ENCODE results near the gene MARCHF5. TPM values are rescaled to one million over a fixed set of nuclear protein-coding genes. Genes with fewer than 3 reads are reported as not detected.
"Not testable (repeated sequence)": the region's sequence is repeated elsewhere in the genome, so short reads cannot be mapped to it uniquely, and the experiment has no call there.

MARCHF5 gene
- total RNA-seq, 2 donors from 2014 or later: 29.7 to 34.2 TPM

GRCh38 chr10:92381543-92381954 is 90.6 kb downstream of the MARCHF5 start:
- no peak for DNase-seq
- Mint-ChIP-seq H3K4me3 (no peak overlapping the region), H3K4me1 (ENCODE audit: low read depth) (no peaks in the 10 kb centered on the region), H3K27ac (no peak overlapping the region), H3K9me3 (no peaks in the 10 kb centered on the region), H3K36me3 (ENCODE audit: insufficient read depth in 2 of 2) (no peaks in the 10 kb centered on the region), H3K27me3 (ENCODE audit: low read depth) (peaks cover 8% of the 10 kb centered on the region)
- ATAC-seq (replicated peaks in 1 of 2): no peak

GRCh38 chr10:92382631-92383030 is 91.7 kb downstream of the MARCHF5 start:
- no peaks in the 10 kb centered on the region for H3K4me1 Mint-ChIP-seq (ENCODE audit: low read depth)

GRCh38 chr10:92384741-92385140 is 93.8 kb downstream of the MARCHF5 start:
- ATAC-seq (replicated peaks in 1 of 2) (no peak), DNase-seq (no peak)
- Mint-ChIP-seq H3K9me3 (no peaks in the 10 kb centered on the region), H3K4me3 (no peak overlapping the region), H3K4me1 (ENCODE audit: low read depth) (no peaks in the 10 kb centered on the region), H3K36me3 (ENCODE audit: insufficient read depth in 2 of 2) (no peaks in the 10 kb centered on the region), H3K27ac (no peak overlapping the region), H3K27me3 (ENCODE audit: low read depth) (peaks cover 10% of the 10 kb centered on the region)

More at GRCh38 chr10:92382631-92383030, 91.7 kb downstream of the MARCHF5 start:
- ATAC-seq (replicated peaks in 1 of 2): no peak
- no peak for DNase-seq
- Mint-ChIP-seq H3K27me3 (ENCODE audit: low read depth) (peaks cover 8% of the 10 kb centered on the region), H3K36me3 (ENCODE audit: insufficient read depth in 2 of 2) (no peaks in the 10 kb centered on the region), H3K27ac (no peak overlapping the region), H3K4me3 (no peak overlapping the region), H3K9me3 (no peaks in the 10 kb centered on the region)

GRCh38 chr10:92385831-92386230 is 94.9 kb downstream of the MARCHF5 start:
- Mint-ChIP-seq H3K27ac (no peak overlapping the region), H3K4me3 (no peak overlapping the region), H3K4me1 (ENCODE audit: low read depth) (no peaks in the 10 kb centered on the region), H3K36me3 (ENCODE audit: insufficient read depth in 2 of 2) (no peaks in the 10 kb centered on the region), H3K27me3 (ENCODE audit: low read depth) (peaks cover 7% of the 10 kb centered on the region), H3K9me3 (no peaks in the 10 kb centered on the region)
- DNase-seq: no peak
- ATAC-seq (replicated peaks in 1 of 2): no peak

- H3K27ac Mint-ChIP-seq: no peak overlapping the region
- ATAC-seq (replicated peaks in 1 of 2): no peak
- no peaks in the 10 kb centered on the region for H3K36me3 Mint-ChIP-seq (ENCODE audit: insufficient read depth in 2 of 2)
- H3K4me3 Mint-ChIP-seq: no peak overlapping the region
- peak in 1 of 2 donors; percentile 4 for DNase-seq
- no peaks in the 10 kb centered on the region for H3K4me1 Mint-ChIP-seq (ENCODE audit: low read depth)
- H3K9me3 Mint-ChIP-seq: peaks cover 0 to 2% of the 10 kb centered on the region in 2 donors
- peaks cover 7% of the 10 kb centered on the region for H3K27me3 Mint-ChIP-seq (ENCODE audit: low read depth)
Observed at GRCh38 chr10:92387289-92387940, 96.4 kb downstream of the MARCHF5 start.

GRCh38 chr10:92393173-92393572 is 102.2 kb downstream of the MARCHF5 start:
- not testable (repeated sequence) for ATAC-seq (replicated peaks in 1 of 2); H3K4me3 Mint-ChIP-seq; H3K4me1 Mint-ChIP-seq (ENCODE audit: low read depth); DNase-seq; H3K27ac Mint-ChIP-seq; H3K36me3 Mint-ChIP-seq (ENCODE audit: insufficient read depth in 2 of 2); H3K9me3 Mint-ChIP-seq
- H3K27me3 Mint-ChIP-seq (ENCODE audit: low read depth): peaks cover 13% of the 10 kb centered on the region

GRCh38 chr10:92395271-92395670 is 104.3 kb downstream of the MARCHF5 start:
- Mint-ChIP-seq H3K4me1 (ENCODE audit: low read depth) (no peaks in the 10 kb centered on the region), H3K9me3 (peaks cover 8 to 11% of the 10 kb centered on the region in 2 donors), H3K4me3 (no peak overlapping the region), H3K36me3 (ENCODE audit: insufficient read depth in 2 of 2) (peaks cover 2 to 8% of the 10 kb centered on the region in 2 donors), H3K27me3 (ENCODE audit: low read depth) (peaks cover 6% of the 10 kb centered on the region), H3K27ac (no peak overlapping the region)
- DNase-seq (no peak), ATAC-seq (replicated peaks in 1 of 2) (no peak)

GRCh38 chr10:92402234-92402633 is 111.3 kb downstream of the MARCHF5 start:
- H3K27me3 Mint-ChIP-seq (ENCODE audit: low read depth); H3K4me3 Mint-ChIP-seq; H3K27ac Mint-ChIP-seq; H3K9me3 Mint-ChIP-seq; DNase-seq; ATAC-seq (replicated peaks in 1 of 2); H3K4me1 Mint-ChIP-seq (ENCODE audit: low read depth); H3K36me3 Mint-ChIP-seq (ENCODE audit: insufficient read depth in 2 of 2): not testable (repeated sequence)

Other genes starting within 250 kb of the MARCHF5 start
- 1 to 10 TPM; 1.7 to 2.2 TPM for gene CPEB3, start 89 bp upstream of the MARCHF5 start, total RNA-seq

Data from activated T-cell treated with anti-CD3 and anti-CD28 coated beads, Interleukin-2, amount 50 U/mL, for 72 hours (primary cell).